Stimulated activated naive CD4-positive, alpha-beta T cell (primary cell): ENCODE measurements around the gene OSER1.
"Not testable (repeated sequence)": the region's sequence is repeated elsewhere in the genome, so short reads cannot be mapped to it uniquely, and the experiment has no call there.

Experiments
- DNase-seq, 6 experiments: peaks; one replicate each; lab custom pipeline; 2025; lab: John Stamatoyannopoulos, UW

The OSER1 gene

DNA sequence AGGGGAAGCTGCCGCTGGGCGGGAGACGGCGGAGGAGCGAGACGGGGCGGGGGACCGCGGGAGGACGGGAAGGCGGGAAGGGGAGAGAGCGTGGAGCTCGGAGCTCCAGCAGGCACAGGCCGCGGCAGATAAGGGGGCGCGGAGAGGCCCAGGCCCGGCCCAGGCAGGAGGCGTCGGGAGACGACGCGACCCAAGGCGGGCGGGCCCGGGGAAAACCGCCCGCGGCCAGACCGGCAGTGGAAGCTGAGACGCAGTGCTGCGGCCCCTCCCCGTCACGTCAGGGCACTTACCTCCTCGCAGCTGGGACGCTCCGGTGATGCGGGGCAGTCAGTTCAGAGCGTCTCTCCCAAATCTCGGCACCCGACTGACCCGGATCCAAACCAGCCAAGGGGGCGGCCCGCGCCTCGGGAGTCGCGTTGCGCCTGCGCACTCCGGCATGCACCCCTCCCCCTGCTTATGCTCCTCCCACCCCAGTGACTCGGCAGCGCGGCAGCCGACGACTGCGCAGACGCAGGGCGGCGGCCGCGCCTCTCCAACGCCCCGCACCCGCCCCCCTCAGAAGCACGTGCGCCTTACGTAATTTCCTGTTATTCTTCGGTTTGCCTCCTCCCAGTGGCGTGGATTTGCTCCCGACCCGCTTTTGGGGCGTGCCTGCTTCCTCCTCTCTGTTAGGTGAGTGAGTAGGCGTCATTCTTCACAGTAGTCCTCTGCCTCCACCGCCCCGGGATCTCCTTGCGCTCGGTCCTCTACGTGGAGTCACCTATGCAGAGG lies at the start of gene OSER1:
Gene OSER1, minus strand, starts transcription at position 366 of the 771 bp plus-strand sequence. CDS start 3,814 bp downstream, outside the sequence.
- peak; percentile 97 to 99 (median 98) for DNase-seq

- DNase-seq = no peak
Observed at GRCh38 chr20:44258226-44258890, 47.8 kb upstream of the OSER1 start.

GRCh38 chr20:44256961-44257360 lies 46.4 kb upstream of the OSER1 start:
- no peak for DNase-seq

DNA sequence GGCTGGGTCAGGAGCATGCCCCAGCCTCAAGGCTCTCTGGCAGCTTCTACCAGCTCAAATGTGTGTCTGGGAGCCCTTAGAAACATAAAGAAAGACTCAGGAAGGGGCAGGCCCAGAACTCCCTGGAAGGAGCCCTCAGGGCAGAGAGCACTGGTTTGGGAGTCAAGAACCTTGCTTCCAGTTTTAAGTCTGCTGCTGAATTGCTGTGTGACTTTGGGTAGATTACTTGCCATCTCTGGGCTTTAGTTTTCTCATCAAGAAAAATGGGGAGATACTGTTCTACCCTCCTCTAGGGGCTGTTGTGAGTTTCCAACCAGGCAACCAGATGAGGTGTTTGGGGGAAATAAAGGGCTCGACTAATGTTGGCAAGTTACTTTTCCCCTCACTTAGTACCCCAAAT lies 45.4 kb upstream of the OSER1 start:
- DNase-seq = no peak

DNA sequence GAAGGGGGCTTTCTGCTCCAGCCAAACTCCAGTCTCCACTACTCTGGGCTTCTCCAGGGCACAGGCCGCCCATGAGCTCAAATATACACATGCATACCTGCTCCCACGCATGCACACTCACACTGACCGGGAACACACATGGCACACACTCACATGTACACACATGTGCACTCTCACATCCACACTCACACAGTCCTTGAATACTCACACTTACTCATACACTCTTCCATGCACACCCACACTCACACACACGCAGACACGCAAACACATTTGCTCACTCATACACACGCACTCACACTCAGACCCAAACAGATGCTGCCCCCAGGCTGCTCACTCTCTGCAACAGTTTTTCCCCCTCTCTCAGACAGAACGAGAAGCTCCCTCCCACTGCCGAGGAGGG lies 43.5 kb upstream of the OSER1 start:
- no peak for DNase-seq

DNA sequence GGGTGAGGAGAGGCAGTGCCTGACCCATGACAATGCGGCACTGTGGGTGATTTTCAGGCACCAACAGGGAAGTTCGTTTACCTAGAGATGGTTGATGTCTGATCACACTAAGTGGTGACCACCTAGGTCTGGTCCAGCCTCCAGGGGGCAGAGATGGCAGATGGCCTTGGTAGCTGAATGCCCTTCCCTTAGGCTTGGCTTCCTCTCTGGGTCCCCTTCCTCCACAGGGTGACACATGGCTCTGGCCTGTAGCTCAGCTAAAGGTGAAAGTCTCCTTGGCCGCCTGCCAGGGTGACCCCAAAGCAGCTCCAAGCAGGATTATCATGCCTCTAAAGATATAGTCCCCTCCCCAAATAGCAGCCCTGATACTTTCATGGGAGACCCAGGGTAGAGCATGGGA lies 43.0 kb upstream of the OSER1 start:
- no peak for DNase-seq

DNA sequence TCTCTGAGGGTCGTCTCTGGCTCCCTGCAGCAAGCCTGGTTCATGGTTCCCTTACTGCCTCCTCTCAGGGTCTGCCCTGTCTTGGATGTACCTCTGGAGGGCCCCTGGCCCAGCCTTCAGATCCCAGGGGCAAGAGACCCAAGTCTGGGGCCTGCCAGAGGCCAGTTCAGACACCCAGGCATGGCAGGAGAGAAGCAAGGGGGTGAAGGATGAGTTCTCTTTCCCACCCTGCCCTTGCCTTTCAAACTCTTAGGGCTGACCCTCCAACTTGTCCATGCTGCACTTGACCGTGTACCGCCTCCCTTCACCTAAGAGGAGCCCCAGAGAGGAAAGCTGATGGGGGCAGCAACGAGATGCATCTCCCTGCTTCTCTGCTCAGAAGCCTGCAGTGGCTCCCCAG lies 40.7 kb upstream of the OSER1 start:
- no peak for DNase-seq

DNA sequence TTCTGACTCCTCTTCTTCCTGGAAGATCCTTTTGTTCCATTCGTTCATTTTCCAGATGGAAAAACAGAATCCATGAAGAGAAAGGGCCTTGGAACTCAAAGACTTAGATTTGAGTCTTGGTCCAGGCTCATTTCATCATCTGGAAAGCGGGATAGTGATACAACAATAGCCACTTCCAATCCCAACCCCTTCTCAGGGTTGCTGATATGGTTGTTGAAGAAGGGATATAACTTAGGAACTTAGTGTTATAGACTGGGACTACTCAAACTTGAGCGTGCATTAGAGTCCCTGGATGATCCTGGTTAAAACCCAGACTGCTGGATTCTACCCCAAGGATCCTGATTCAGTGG lies 37.8 kb upstream of the OSER1 start:
- no peak for DNase-seq

DNA sequence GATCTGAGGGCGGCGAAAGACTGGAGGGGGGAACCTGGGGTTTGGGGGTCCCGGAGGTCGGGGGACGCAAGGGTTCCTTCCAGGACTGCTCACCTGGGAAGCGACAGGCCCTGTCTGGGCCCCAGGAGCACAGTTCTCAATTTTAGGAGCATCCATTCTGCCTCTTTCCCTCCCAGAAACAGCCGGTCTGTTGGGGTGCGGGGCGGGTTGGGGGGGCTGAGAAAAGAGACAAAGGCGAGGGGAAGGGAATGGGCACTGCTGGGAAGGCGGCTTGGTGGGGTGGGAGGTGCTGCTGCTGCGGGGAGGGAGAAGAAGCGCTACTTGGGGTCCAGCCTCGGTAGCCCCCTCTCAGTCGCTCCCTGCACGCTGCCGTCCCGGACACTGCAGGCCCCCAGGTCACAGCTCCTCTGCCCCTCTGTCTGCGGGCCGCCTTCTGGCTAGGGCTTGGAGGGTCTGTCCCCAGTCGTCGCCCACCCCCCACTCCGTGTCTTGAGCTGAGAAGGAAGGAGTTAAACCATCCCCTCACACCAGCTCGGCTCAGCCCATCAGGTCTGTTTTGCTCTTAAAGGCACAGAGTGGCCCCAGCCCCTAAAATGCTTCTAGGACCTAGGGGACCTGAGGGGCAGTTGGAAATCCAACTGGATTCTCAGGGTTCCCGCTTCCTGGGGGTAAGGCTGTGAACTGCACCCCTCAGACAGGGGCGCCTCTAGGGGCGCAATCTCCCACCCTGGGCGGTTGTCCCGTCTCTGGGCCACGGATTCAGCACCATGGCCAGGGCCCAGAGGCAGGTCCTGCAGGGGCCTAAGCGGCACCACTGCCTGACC lies 37.2 kb upstream of the OSER1 start:
- no peak for DNase-seq

DNA sequence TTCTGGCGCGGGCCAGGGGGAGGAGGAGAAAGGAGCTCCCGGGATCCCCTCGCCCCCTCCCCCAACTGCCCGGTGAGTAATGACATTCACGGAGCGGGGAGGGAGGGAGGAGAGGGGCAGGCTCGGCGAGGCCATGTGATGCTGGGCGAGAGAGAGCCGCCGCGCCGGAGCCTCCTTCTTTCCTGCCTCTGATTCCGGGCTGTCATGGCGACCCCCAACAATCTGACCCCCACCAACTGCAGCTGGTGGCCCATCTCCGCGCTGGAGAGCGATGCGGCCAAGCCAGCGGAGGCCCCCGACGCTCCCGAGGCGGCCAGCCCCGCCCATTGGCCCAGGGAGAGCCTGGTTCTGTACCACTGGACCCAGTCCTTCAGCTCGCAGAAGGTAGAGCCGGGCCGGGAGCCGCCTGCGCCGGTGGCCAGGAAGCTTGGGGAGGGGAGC lies 36.6 kb upstream of the OSER1 start, which contains the start of gene GDAP1L1:
Gene GDAP1L1, plus strand, starts transcription at position 178 of the 441 bp plus-strand sequence. Its CDS starts 27 bp downstream, at position 205.
- DNase-seq = no peak

- DNase-seq = no peak
Observed at GRCh38 chr20:44245977-44246376, 35.4 kb upstream of the OSER1 start.

DNA sequence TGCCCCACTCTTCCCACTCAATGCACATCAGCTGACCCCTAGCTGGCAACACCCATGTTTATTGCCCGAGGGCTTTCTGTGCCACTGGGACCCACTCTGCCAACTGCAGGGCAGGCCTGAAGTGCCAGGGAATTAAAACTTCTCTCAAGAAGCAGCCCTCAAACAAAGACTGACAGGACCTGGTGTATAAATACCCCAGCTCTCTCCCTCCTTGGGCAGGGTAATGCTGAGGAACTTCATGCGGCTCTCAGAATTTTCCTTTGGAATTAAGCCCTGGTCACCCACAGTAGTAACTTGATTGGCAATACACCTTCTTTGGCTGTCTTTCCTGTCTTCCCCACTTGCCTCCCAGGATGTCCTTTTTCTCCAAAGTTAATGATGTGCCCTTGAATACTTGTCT lies 31.2 kb upstream of the OSER1 start:
- DNase-seq = no peak

GRCh38 chr20:44236840-44237239 lies 26.3 kb upstream of the OSER1 start:
- DNase-seq = not testable (repeated sequence)

DNA sequence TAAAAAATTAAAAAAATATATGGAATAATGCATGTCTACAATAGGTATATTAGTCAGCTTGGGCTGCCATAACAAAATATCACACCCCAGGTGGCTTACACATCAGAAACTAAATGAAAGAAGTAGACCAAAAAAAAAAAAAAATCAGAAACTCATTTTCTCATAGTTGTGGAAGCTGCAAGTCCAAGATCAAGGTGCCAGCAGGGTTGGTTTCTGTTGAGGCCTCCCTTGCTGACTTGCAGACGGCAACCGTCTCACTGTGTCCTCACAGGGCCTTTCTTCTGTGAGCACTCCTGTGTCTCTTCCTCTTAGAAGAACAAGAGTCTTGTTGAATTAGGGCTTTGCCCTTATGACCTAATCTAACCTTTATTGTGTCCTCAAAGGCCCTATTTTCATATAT lies 25.1 kb upstream of the OSER1 start:
- DNase-seq = no peak

GRCh38 chr20:44234566-44235317 lies 24.2 kb upstream of the OSER1 start:
- no peak for DNase-seq

- DNase-seq = no peak
Observed at GRCh38 chr20:44233436-44234016, 23.0 kb upstream of the OSER1 start.

GRCh38 chr20:44232469-44232856 lies 21.9 kb upstream of the OSER1 start:
- DNase-seq = not testable (repeated sequence)

DNA sequence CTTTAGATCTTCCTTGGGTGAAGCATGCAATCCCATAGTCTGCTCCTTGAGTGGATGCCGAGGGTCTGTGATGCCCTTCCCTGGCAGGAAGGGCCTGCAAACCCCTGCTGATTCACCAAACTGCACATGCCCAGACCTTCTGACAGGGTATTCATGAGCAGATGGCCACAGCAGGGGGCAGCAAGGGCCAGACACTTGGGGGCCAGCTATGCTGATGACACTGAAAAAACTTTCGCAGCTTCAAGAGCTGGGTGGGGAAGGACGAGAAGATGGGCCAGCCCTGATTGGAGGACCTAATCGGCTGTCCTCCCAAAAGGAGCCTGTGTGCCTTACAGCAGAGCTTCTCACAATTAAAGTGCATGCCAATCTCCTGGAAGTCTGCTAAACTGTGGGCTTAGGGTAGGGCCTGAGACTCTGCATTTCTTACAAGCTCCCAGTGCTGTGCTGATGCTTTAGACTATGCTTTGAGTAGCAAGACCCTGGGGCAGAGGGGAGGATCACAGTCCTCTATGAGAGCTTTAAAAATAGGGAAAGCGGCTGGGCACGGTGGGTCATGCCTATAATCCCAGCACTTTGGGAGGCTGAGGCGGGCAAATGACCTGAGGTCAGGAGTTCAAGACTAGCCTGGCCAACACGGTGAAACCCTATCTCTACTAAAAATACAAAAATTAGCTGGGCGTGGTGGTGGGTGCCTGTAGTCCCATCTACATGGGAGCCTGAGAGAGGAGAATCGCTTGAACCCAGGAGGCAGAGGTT lies 21.3 kb upstream of the OSER1 start:
- DNase-seq = no peak

DNA sequence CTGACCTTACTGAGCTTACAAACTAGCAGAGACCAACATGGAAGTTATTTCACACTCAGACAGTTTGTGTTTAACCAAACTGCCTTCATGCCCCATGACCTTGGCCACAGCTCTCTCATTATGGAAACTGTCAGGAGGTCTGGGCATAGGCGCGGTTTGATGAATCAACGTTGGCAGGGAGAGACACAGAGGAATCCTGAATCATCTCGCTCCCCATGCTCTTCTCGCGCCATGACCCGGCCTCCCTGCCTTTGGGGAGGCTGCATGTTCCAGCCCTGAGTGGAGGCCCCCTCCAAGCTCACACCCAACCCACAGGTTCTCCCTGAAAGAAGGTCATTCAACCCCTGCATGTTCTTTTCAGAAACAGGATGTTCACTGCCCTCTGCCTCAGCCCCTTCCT lies 20.6 kb upstream of the OSER1 start:
- no peak for DNase-seq

DNA sequence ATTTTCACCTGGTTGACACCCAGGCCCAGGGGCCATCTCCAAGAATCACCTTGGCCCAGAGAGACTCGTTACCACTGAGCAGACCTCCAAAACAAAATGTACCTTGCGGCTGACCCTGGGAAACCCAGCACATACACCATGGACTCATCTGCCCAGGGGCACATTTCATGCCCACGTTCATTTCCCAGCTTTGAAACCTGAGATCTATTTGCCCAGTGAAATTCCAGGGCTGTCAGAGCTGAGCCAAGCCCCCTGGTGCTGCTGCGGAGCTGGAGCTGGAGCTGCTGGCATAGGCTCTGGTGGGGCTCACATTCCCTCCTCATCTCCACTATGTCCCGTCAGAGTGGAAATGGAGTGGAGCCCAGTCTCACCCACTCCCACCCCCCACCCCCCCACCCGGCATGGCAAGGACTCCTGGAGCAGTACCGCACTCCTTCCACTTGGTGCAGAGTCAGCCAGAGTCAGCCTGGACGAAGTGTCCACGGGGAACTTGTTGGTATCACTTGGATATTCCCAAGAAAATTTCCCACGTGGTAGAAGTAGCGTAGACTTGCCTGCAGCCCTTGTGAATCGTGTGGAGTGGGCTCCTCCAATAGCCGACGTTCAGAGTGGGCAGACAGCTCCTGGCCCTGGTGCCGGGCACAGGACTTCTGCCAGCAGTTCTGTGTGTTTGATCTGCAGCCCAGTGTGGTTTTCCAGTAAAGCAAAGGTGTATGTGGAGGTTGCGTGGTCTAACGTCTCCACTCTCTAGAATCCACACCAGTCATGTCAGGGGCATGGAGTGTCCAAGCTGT lies 18.1 kb upstream of the OSER1 start:
- no peak for DNase-seq
